Testis (tissue), 3 donors: Measurements from ENCODE around the gene FBXO17. TPM values are rescaled to one million over a fixed set of nuclear protein-coding genes. Genes with fewer than 3 reads are reported as not detected.

Source experiments
- DNase-seq: peaks from one replicate; pipeline ENCODE4 v3.0.0-alpha.2; 2019
- H3K27ac ChIP-seq, 2 donors: fragments of 200-600 bp; sonication (generic); one replicate each; pipeline ENCODE4 v1.5.1; 2019
- H3K27me3 ChIP-seq: fragments of 200-600 bp; sonication (generic); one replicate; pipeline ENCODE4 v1.5.1; 2019
- H3K36me3 ChIP-seq: fragments of 200-600 bp; sonication (generic); one replicate; pipeline ENCODE4 v1.5.1; 2017; ENCODE audit warnings: low read depth; ENCODE audit errors: missing control alignments
- H3K4me1 ChIP-seq: fragments of 200-600 bp; sonication (generic); one replicate; pipeline ENCODE4 v1.5.1; 2019
- H3K4me3 ChIP-seq, 2 donors: fragments of 200-600 bp; sonication (generic); one replicate each; pipeline ENCODE4 v1.5.1; 2017 to 2019
- H3K9me3 ChIP-seq: fragments of 200-600 bp; sonication (generic); one replicate; pipeline ENCODE4 v1.5.1; 2017
- CTCF ChIP-seq, 3 experiments: fragments of 450-650 bp in 2 of 3; fragments of 200-600 bp in 1 of 3; sonication (generic) in 1 of 3; IDR thresholded peaks; one replicate each; pipeline ENCODE4 v1.5.1; 2016 to 2019; ENCODE audit warnings: antibody characterized with exemption in 3 of 3, mild to moderate bottlenecking in 2 of 3, moderate library complexity in 1 of 3
- POLR2A ChIP-seq: fragments of 450-650 bp; IDR thresholded peaks from one replicate; pipeline ENCODE4 v1.6.1; 2017; ENCODE audit warnings: antibody characterized with exemption, mild to moderate bottlenecking, moderate library complexity
- WGBS, 2 donors: methylation state at CpG; one replicate each; pipeline ENCODE4 v1.1.5; 2018; 5-methylcytosine and 5-hydroxymethylcytosine counted together
- intact Hi-C: fragments of 100-400 bp; cut with DNase I; formaldehyde crosslinking; loops from one replicate; pipeline ENCODE4 v1.15.1; 2023; ENCODE audit warnings: low total_unique reads
- polyA plus RNA-seq: library from polyadenylated mRNA; stranded (reverse); fragments of 350-450 nt; fragmentation: Illumina TruSeq; extraction: RNeasy Lipid Tissue Mini Kit (QIAGEN cat#74804); gene quantifications from one replicate; pipeline ENCODE4 v1.2.3, GENCODE V29; 2014; ENCODE audit warnings: low read depth, low replicate concordance; ENCODE audit not compliant: insufficient read depth
- total RNA-seq, 2 donors: library from RNA; depleted of rRNA; stranded (reverse); fragments of >200 nt; gene quantifications; one replicate each; pipeline ENCODE4 v1.2.3, GENCODE V29; 2016

Gene FBXO17
- total and polyA plus RNA-seq, 3 donors from 2014 or later = 10.3 to 14.2 (median 11.8) TPM

GRCh38 chr19:38900202-38900629 lies 75.3 kb downstream of the FBXO17 start:
- no peaks in the 10 kb centered on the region for H3K9me3 ChIP-seq
- DNase-seq = no peak
- H3K36me3 ChIP-seq = no peaks in the 10 kb centered on the region
- 2 to 3% methylated on average over 8 of the region's 8 CpGs for WGBS, 2 donors
- no peaks in the 10 kb centered on the region for H3K27me3 ChIP-seq
- H3K27ac ChIP-seq = peak overlapping the region; percentile 73 to 88
- intact Hi-C loops = no loop called here
- peaks cover 17% of the 10 kb centered on the region for H3K4me1 ChIP-seq
- TF ChIP-seq POLR2A (no peak), CTCF (IDR thresholded peaks at IDR 0.05) (no peak)
- peak overlapping the region; percentile 74 to 84 for H3K4me3 ChIP-seq

- intact Hi-C loops = no loop called here
- Histone ChIP-seq H3K4me3 (peak within 1 kb of the TSS; percentile 74 to 84), H3K9me3 (no peaks in the 10 kb centered on the region), H3K4me1 (peaks cover 17% of the 10 kb centered on the region), H3K36me3 (no peaks in the 10 kb centered on the region), H3K27ac (peak within 1 kb of the TSS; percentile 73 to 88), H3K27me3 (no peaks in the 10 kb centered on the region)
- DNase-seq = peak; percentile 100
- WGBS, 2 donors = 1% methylated on average over 42 to 62 of the region's 64 CpGs
- TF ChIP-seq CTCF (IDR thresholded peaks at IDR 0.05) (no peak), POLR2A (peak; percentile 36)
Observed at GRCh38 chr19:38899447-38900201, 75.9 kb downstream of the FBXO17 start, which contains the start of the genes NFKBIB and SIRT2. NFKBIB (plus strand) TSS chr19:38899969; CDS start chr19:38900033, 64 bp downstream. SIRT2 (minus strand) TSS chr19:38899618; CDS start chr19:38899521, 97 bp downstream.

- Histone ChIP-seq H3K27me3 (no peaks in the 10 kb centered on the region), H3K9me3 (no peaks in the 10 kb centered on the region), H3K4me3 (peak overlapping the region; percentile 74 to 84), H3K27ac (peak overlapping the region; percentile 71 to 85), H3K4me1 (peaks cover 22% of the 10 kb centered on the region), H3K36me3 (no peaks in the 10 kb centered on the region)
- intact Hi-C loops = no loop called here
- no peak for DNase-seq
- 2 to 4% methylated on average over 21 to 25 of the region's 25 CpGs for WGBS, 2 donors
- TF ChIP-seq CTCF (IDR thresholded peaks at IDR 0.05) = no peak
- no peak for TF ChIP-seq POLR2A
Observed at GRCh38 chr19:38898788-38899446, 76.6 kb downstream of the FBXO17 start.

- no peak for TF ChIP-seq POLR2A
- DNase-seq = no peak
- H3K27ac ChIP-seq = no peak overlapping the region
- no peaks in the 10 kb centered on the region for H3K36me3 ChIP-seq
- intact Hi-C loops = no loop called here
- peaks cover 32% of the 10 kb centered on the region for H3K4me1 ChIP-seq
- no peak overlapping the region for H3K4me3 ChIP-seq
- H3K9me3 ChIP-seq = no peaks in the 10 kb centered on the region
- WGBS, 2 donors = 65 to 68% methylated on average over 9 of the region's 9 CpGs
- no peaks in the 10 kb centered on the region for H3K27me3 ChIP-seq
Observed at GRCh38 chr19:38894968-38895367, 80.6 kb downstream of the FBXO17 start.

- TF ChIP-seq CTCF (IDR thresholded peaks at IDR 0.05) (no peak), POLR2A (no peak)
- Histone ChIP-seq H3K27me3 (no peaks in the 10 kb centered on the region), H3K4me3 (no peak overlapping the region), H3K4me1 (peaks cover 28% of the 10 kb centered on the region), H3K9me3 (no peaks in the 10 kb centered on the region), H3K27ac (peak overlapping the region; percentile 56 to 71), H3K36me3 (no peaks in the 10 kb centered on the region)
- intact Hi-C loops = no loop called here
- DNase-seq = peak; percentile 59
- 27 to 49% methylated on average over 14 of the region's 14 CpGs for WGBS, 2 donors
Observed at GRCh38 chr19:38893341-38893771, 82.2 kb downstream of the FBXO17 start.
